Measurements from ENCODE around the gene WWOX. TPM values are rescaled to one million over a fixed set of nuclear protein-coding genes. Genes with fewer than 3 reads are reported as not detected.

WWOX gene
- total RNA-seq, 3 donors from 2014 or later = 11.7 to 18.0 (median 13.8) TPM

DNA sequence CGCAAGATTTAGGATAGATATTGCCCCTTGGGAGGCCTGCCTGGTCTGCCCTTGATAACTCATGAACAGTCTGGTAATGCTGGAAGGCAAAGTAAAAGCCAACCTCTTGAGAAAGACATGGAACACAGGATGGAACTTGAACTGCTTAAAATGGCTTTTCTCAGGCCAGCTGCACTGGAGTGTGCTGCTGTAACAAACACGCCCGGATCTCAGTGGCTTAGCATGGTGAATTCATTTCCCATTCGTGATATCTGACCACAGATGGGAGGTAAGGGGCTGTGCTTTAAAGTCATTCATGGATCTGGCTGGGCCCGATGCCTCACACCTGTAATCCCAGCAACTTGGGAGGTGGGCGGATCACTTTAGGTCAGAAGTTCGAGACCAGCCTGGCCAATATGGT lies 113.2 kb downstream of the WWOX start:
- H3K9me3 ChIP-seq = no peaks in the 10 kb centered on the region
- intact Hi-C loops (cut with DNase I, micrococcal nuclease) = no loop called here
- H3K36me3 ChIP-seq (ENCODE audit: low read depth) = no peaks in the 10 kb centered on the region
- ATAC-seq = no peak
- TF ChIP-seq, protein P1, sequence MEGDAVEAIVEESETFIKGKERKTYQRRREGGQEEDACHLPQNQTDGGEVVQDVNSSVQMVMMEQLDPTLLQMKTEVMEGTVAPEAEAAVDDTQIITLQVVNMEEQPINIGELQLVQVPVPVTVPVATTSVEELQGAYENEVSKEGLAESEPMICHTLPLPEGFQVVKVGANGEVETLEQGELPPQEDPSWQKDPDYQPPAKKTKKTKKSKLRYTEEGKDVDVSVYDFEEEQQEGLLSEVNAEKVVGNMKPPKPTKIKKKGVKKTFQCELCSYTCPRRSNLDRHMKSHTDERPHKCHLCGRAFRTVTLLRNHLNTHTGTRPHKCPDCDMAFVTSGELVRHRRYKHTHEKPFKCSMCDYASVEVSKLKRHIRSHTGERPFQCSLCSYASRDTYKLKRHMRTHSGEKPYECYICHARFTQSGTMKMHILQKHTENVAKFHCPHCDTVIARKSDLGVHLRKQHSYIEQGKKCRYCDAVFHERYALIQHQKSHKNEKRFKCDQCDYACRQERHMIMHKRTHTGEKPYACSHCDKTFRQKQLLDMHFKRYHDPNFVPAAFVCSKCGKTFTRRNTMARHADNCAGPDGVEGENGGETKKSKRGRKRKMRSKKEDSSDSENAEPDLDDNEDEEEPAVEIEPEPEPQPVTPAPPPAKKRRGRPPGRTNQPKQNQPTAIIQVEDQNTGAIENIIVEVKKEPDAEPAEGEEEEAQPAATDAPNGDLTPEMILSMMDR (IDR thresholded peaks at IDR 0.05) = no peak
- DNase-seq = no peak
- no peaks in the 10 kb centered on the region for H3K4me1 ChIP-seq (ENCODE audit: low read depth)
- H3K4me3 ChIP-seq = no peak overlapping the region

DNA sequence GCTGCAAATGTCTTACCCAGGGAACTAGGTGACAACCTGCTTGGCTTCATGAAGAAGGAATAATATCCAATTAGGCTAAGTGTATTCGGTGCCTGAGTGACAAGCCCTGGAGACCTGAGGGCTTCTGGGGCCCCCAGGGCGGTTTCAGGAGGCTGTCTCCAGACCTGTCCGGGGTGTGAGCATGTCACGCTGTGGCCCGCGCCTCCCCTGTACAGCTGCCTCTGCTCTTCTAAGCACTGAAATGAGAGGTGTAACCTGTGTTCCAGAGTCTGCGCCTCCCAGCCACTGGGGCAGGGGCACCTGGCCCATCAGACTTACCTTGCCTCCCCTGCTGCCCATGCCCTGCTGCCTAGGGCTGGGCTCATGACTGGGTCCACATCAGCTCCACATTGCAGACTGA lies 114.3 kb downstream of the WWOX start:
- TF ChIP-seq, protein P1 (IDR thresholded peaks at IDR 0.05) = no peak
- Histone ChIP-seq H3K36me3 (ENCODE audit: low read depth) (no peaks in the 10 kb centered on the region), H3K9me3 (no peaks in the 10 kb centered on the region), H3K4me1 (ENCODE audit: low read depth) (no peaks in the 10 kb centered on the region), H3K4me3 (no peak overlapping the region)
- no peak for DNase-seq
- intact Hi-C loops (cut with DNase I, micrococcal nuclease) = no loop called here
- no peak for ATAC-seq

DNA sequence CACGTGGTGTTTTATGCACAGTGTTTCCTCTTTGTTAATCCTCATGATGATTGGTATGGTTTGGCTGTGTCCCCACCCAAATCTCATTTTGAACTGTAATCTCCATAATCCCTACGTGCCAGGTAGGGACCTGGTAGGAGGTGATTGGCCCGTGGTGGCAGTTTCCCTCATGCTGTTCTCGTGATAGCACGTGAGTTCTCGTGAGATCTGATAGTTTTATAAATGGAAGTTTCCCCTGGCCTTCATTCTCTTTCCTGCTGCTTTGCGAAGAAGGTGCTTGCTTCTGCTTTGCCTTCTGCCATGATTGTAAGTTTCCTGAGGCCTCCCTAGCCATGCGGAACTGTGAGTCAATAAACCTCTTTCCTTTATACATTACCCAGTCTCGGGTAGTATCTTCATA lies 115.8 kb downstream of the WWOX start:
- DNase-seq (no peak), ATAC-seq (no peak)
- Histone ChIP-seq H3K4me3 (no peak overlapping the region), H3K36me3 (ENCODE audit: low read depth) (no peaks in the 10 kb centered on the region), H3K4me1 (ENCODE audit: low read depth) (no peaks in the 10 kb centered on the region), H3K9me3 (no peaks in the 10 kb centered on the region)
- TF ChIP-seq, protein P1 (IDR thresholded peaks at IDR 0.05) = no peak
- intact Hi-C loops (cut with DNase I, micrococcal nuclease) = no loop called here

DNA sequence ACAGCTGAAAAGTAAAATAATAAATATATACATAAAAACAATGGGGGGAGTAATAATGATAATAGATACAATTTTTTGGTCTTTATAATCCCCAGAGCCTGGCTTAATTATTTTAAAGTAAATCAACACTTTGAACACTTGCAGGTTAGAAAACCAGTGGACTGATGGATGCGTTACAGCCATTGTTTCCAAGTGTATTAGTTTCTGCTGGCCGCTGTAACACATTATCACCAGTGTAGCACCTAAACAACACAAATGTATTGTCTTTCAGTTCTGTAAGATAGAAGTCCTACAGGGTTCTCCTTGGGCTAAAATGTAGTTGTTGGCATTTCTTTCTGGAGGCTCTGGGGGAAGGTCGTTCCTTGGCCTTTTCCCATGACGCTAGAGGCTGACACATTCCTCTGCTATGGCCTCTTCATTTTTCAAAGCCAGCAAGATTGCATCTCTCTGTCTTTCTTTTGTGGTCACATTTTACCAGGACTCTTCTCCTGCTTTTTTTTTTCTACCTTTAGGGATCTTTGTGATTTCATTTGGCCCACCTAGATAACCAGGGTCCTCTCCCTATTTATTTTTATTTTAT lies 116.8 kb downstream of the WWOX start:
- no peaks in the 10 kb centered on the region for H3K9me3 ChIP-seq
- no peak overlapping the region for H3K4me3 ChIP-seq
- H3K36me3 ChIP-seq (ENCODE audit: low read depth) = no peaks in the 10 kb centered on the region
- H3K4me1 ChIP-seq (ENCODE audit: low read depth) = no peaks in the 10 kb centered on the region
- ATAC-seq (no peak), DNase-seq (no peak)
- intact Hi-C loops (cut with DNase I, micrococcal nuclease) = no loop called here
- TF ChIP-seq, protein P1 (IDR thresholded peaks at IDR 0.05) = no peak

DNA sequence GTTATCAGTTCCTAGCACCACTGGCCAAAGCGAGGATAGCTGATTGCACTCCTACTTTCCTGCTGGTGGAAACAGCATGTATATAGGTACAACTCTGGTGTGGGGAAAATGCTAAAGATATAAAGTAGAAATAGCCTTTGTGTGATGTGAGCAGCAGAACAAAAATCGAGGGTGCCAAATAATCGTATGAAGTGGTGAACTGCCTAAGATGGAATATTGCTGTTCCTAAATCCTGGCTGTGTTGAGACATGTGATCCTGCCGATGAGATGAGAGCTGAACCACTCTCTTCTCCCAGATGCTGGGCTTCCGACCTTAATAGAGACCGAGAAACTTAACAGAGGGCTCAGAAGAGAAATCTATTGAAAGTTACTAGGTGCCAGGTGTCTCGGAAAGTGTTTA lies 117.8 kb downstream of the WWOX start:
- ATAC-seq (no peak), DNase-seq (no peak)
- Histone ChIP-seq H3K4me1 (ENCODE audit: low read depth) (no peaks in the 10 kb centered on the region), H3K4me3 (no peak overlapping the region), H3K9me3 (no peaks in the 10 kb centered on the region), H3K36me3 (ENCODE audit: low read depth) (no peaks in the 10 kb centered on the region)
- TF ChIP-seq, protein P1 (IDR thresholded peaks at IDR 0.05) = no peak
- intact Hi-C loops (cut with DNase I, micrococcal nuclease) = no loop called here

DNA sequence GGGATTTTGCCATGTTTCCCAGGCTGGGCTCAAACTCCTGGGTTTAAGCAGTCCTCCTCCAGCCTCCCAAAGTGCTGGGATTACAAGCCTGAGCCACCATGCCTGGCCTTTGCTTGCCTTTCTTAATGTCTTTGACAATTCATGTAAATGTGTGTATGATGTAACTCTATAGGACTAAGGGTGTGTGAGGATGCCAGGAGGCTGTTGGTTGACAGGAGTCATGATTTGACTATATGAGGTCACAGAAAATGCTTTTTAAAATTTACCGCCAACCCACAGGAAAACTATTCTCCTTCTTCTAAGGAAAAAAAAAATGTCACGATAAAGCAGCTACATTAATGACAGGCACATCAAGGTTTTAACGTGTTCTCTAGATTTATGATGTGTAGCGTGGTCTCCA lies 118.8 kb downstream of the WWOX start:
- TF ChIP-seq, protein P1 (IDR thresholded peaks at IDR 0.05) = no peak
- H3K9me3 ChIP-seq = no peaks in the 10 kb centered on the region
- H3K36me3 ChIP-seq (ENCODE audit: low read depth) = no peaks in the 10 kb centered on the region
- no peak overlapping the region for H3K4me3 ChIP-seq
- DNase-seq (no peak), ATAC-seq (no peak)
- H3K4me1 ChIP-seq (ENCODE audit: low read depth) = no peaks in the 10 kb centered on the region
- intact Hi-C loops (cut with DNase I, micrococcal nuclease) = no loop called here
